ENCODE data around the gene PDGFC.

DNA sequence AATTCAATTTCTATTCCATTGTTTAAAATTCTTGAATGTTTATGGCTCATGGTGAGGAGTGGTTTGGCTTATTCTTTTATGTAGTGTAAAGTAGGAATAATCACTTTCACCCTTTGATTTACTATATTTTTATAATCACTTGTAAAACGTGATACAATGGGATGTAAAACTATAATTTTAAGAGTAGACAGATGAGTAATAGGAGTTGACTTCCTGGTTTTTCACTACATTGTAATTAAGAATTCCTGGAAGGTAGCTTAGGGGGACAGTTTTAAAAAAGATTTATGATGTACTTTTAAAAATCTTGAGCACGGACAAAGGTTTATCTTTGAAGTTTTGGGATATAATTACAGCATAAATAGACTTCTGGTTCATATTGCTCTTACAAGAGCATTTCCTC is 65.3 kb downstream of the PDGFC start:
- TF ChIP-seq, protein P1, sequence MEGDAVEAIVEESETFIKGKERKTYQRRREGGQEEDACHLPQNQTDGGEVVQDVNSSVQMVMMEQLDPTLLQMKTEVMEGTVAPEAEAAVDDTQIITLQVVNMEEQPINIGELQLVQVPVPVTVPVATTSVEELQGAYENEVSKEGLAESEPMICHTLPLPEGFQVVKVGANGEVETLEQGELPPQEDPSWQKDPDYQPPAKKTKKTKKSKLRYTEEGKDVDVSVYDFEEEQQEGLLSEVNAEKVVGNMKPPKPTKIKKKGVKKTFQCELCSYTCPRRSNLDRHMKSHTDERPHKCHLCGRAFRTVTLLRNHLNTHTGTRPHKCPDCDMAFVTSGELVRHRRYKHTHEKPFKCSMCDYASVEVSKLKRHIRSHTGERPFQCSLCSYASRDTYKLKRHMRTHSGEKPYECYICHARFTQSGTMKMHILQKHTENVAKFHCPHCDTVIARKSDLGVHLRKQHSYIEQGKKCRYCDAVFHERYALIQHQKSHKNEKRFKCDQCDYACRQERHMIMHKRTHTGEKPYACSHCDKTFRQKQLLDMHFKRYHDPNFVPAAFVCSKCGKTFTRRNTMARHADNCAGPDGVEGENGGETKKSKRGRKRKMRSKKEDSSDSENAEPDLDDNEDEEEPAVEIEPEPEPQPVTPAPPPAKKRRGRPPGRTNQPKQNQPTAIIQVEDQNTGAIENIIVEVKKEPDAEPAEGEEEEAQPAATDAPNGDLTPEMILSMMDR (IDR thresholded peaks at IDR 0.05; ENCODE audit: low read length) = no peak
- no peak for TF ChIP-seq EZH2 (IDR thresholded peaks at IDR 0.05; ENCODE audit: borderline replicate concordance, low read length)

Data from OCI-LY1 (cell line).